ENCODE measurements around the gene COASY.

Gene COASY

DNA sequence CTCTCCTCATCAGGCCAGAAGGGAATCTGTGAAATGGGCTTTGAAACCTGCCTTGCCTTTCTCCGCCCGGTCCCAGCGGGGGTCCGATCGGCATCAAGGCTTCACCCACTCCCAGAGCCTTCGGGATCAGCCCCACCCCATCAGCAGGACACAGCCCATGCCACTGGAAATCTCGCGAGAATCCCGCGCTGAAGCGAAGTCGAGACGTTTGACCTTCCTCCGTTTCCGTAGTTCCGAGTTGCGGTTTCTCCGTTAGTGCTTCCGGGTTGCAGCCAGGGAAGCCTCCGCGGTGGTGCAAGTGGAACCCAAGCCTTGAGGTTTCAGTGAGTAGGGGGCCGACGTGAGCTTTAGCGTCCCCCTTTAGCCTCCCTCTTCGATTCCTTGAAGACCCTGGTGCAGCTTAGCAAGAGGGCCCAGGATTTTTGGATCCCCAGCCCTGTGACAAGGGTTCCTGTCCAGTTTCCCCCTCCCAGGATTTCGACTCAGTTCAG is at the start of gene COASY:
TSS of gene COASY (plus strand) at position 252 of the 491 bp plus-strand sequence. CDS start 475 bp downstream, outside the sequence.
- Mint-ChIP-seq H3K27me3 (no peaks in the 10 kb centered on the region), H3K4me1 (peaks cover 29 to 50% of the 10 kb centered on the region in 2 donors), H3K9me3 (peaks cover 0 to 1% of the 10 kb centered on the region in 2 donors), H3K36me3 (peaks cover 27 to 37% of the 10 kb centered on the region in 2 donors), H3K27ac (peak within 1 kb of the TSS; percentile 95), H3K4me3 (peak within 1 kb of the TSS; percentile 92 to 99)
- ATAC-seq (replicated peaks) (peak; percentile 78 to 81), DNase-seq (peak; percentile 91)

DNA sequence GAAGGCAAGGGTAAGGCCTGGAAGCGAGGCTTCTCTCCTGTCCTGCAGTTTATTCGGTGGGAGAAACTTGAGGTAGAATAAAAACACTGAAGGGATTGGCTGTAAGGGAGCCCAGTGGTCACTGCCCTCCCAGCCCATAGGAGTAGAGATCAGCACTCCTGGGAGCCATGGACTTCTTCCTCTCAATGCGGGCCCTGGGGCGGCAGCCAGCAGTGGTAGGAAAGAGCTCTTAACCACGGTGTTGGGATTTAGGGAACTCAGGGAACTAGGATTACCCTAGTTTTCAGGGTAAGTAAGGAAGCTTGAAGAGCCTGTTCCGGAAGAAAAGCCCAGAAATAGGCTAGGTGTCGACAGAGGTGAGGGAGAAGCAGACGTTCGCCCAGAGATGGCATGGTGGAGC is 49.7 kb upstream of the COASY start:
- Mint-ChIP-seq H3K4me1 (peaks cover 49 to 57% of the 10 kb centered on the region in 2 donors), H3K27ac (peak overlapping the region; percentile 91), H3K4me3 (peak overlapping the region; percentile 51 to 53), H3K36me3 (peaks cover 62 to 80% of the 10 kb centered on the region in 2 donors), H3K9me3 (no peaks in the 10 kb centered on the region), H3K27me3 (no peaks in the 10 kb centered on the region)
- no peak for DNase-seq
- ATAC-seq (replicated peaks) = no peak

DNA sequence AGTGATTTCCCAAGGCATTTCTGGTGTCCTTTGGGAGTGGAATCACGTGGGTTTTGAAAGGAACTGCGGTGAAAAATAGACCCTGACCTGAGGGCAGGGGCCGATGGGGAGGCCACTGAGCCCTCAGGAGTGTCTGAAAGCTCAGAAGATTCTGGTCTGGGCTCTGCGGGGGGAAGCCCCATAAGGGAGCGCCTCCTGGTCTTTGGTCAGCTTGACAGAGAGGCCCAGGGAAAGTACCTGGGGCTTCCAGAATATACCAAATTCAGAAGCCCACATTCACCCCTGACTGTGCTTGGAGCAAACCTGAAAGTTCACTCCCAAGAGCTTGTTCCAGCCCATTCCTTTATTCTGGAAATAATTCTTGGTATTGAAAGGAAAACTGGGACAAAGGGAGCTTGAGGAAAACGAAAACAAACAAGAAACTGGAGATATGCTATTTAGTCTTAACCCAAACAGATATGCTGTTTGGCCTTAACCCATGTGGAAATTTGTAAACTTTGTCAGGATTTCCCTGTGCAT is 49.2 kb upstream of the COASY start:
- H3K27me3 Mint-ChIP-seq = no peaks in the 10 kb centered on the region
- peaks cover 49 to 61% of the 10 kb centered on the region in 2 donors for H3K4me1 Mint-ChIP-seq
- DNase-seq (no peak), ATAC-seq (replicated peaks) (peak; percentile 75 to 83)
- peaks cover 62 to 80% of the 10 kb centered on the region in 2 donors for H3K36me3 Mint-ChIP-seq
- no peaks in the 10 kb centered on the region for H3K9me3 Mint-ChIP-seq
- peak overlapping the region; percentile 91 for H3K27ac Mint-ChIP-seq
- H3K4me3 Mint-ChIP-seq = no peak overlapping the region

DNA sequence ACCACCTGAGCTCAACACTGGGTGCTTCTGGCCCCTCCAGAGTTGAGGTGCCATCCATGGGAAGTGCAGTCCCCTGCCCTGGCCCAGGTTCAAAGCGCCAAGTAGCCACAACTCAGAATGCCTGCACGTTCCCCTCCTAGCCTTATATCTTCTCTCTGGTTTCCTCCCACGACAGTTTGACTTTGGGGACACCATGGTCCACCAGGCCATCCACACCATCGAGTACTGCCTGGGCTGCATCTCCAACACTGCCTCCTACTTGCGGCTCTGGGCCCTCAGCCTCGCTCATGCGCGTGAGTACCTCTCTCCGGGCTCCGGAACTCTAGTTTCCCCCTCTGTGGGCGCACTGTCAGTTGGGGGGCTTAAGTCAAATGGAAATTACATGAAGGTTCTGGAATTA is 48.3 kb upstream of the COASY start:
- Mint-ChIP-seq H3K27me3 (no peaks in the 10 kb centered on the region), H3K9me3 (no peaks in the 10 kb centered on the region), H3K36me3 (peaks cover 57 to 78% of the 10 kb centered on the region in 2 donors), H3K27ac (no peak overlapping the region), H3K4me3 (no peak overlapping the region), H3K4me1 (peaks cover 47 to 61% of the 10 kb centered on the region in 2 donors)
- DNase-seq = no peak
- no peak for ATAC-seq (replicated peaks)

DNA sequence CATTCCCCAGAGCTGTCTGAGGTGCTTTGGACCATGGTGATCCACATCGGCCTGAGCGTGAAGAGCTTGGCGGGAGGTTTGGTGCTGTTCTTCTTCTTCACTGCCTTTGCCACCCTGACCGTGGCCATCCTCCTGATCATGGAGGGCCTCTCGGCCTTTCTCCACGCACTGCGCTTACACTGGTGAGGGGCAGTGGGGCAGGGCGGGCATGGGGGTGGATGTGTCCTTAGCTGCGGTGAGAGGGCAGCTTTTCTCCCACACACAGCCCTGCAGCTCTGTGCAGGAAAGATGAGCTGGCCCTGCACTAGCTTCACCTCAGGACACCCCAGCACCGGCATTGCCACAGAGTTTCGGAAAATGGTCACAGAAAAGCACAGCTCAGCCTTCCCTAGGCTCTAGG is 47.7 kb upstream of the COASY start:
- peaks cover 55 to 76% of the 10 kb centered on the region in 2 donors for H3K36me3 Mint-ChIP-seq

DNA sequence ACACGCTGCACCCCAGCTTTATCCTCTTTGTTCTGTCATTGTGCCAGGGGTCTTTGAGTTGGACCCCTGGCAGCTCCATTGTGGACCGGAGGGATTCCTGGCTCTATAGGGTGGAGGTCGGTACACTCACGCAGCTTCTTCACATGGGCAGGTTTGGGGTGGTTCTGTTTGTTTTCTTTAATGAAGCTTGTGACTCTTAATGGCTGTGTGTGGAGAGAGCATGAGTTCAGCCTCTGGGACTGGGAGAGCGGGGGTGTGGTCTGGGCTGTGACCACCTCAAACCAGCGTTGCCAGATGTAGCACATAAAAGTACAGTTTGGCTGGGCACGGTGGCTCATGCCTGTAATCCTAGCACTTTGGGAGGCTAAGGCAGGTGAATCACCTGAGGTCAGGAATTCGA is 47.1 kb upstream of the COASY start:
- peak overlapping the region; percentile 2 for H3K27ac Mint-ChIP-seq
- no peaks in the 10 kb centered on the region for H3K9me3 Mint-ChIP-seq
- H3K27me3 Mint-ChIP-seq = no peaks in the 10 kb centered on the region
- peaks cover 37 to 53% of the 10 kb centered on the region in 2 donors for H3K4me1 Mint-ChIP-seq
- ATAC-seq (replicated peaks) (no peak), DNase-seq (no peak)
- peaks cover 55 to 74% of the 10 kb centered on the region in 2 donors for H3K36me3 Mint-ChIP-seq
- H3K4me3 Mint-ChIP-seq = no peak overlapping the region

More for the DNA sequence above, 47.7 kb upstream of the COASY start:
- DNase-seq = no peak
- Mint-ChIP-seq H3K27ac (no peak overlapping the region), H3K4me3 (no peak overlapping the region), H3K4me1 (peaks cover 42 to 59% of the 10 kb centered on the region in 2 donors), H3K9me3 (no peaks in the 10 kb centered on the region), H3K27me3 (no peaks in the 10 kb centered on the region)
- ATAC-seq (replicated peaks) = no peak

DNA sequence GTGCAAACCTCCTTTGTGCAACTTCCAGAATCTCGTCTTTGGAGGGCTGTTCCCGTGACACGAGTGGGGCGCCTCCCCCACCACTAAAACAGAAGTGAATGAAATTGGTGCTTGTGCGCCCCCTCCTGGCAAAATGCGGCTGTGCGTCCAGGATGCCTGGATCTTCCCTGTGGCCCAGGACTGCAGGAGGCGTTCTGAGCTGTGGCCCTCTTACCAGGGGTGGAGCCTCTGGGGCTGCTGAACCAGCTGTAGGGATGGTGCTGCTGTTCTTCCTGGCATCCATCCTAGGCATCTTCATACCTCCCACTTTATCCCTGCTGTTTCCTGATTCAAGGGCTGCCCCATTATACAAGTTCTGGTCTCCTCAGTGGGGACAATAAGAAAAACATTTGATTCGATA is 44.4 kb upstream of the COASY start:
- DNase-seq (peak; percentile 62), ATAC-seq (replicated peaks) (peak; percentile 76 to 81)
- Mint-ChIP-seq H3K27ac (no peak overlapping the region), H3K4me1 (peaks cover 16 to 37% of the 10 kb centered on the region in 2 donors), H3K4me3 (no peak overlapping the region), H3K36me3 (peaks cover 56 to 73% of the 10 kb centered on the region in 2 donors), H3K27me3 (no peaks in the 10 kb centered on the region), H3K9me3 (no peaks in the 10 kb centered on the region)

DNA sequence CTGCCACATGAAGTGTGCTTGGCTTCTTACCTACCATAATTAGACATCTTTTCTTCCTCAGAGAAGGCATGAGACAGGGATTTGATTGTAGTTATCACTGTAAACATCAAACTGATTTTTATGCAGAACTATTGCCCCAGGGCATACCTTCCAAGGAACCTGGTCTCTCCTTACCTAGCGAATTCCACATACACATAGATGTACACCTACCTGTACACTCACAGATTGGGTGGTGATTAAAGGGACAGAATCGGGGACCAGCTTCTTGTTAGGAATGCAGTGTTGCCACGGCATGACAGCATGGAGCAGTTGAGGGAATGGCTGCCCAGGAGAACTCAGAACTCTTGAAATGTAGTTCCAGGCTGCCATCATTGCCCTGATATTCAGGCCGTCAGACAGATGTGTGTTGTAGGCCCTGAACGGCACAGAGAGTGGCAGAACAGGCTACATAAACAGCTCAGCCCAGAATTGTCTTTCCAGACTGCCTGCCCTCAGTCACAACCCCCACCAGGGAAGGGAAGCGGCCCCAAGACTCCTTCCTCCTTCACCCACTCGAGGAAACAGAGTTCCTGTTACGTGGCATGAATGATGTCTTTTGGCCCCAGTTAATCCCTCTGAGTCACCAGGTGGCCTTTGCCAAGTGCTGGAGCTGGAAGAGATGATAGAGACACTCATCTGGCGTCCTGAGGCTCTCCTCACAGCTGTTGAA is 43.7 kb upstream of the COASY start:
- no peaks in the 10 kb centered on the region for H3K9me3 Mint-ChIP-seq
- peaks cover 57 to 76% of the 10 kb centered on the region in 2 donors for H3K36me3 Mint-ChIP-seq
- DNase-seq (no peak), ATAC-seq (replicated peaks) (no peak)
- peak overlapping the region; percentile 20 for H3K27ac Mint-ChIP-seq
- H3K4me3 Mint-ChIP-seq = no peak overlapping the region
- H3K27me3 Mint-ChIP-seq = no peaks in the 10 kb centered on the region
- H3K4me1 Mint-ChIP-seq = peaks cover 10 to 31% of the 10 kb centered on the region in 2 donors

DNA sequence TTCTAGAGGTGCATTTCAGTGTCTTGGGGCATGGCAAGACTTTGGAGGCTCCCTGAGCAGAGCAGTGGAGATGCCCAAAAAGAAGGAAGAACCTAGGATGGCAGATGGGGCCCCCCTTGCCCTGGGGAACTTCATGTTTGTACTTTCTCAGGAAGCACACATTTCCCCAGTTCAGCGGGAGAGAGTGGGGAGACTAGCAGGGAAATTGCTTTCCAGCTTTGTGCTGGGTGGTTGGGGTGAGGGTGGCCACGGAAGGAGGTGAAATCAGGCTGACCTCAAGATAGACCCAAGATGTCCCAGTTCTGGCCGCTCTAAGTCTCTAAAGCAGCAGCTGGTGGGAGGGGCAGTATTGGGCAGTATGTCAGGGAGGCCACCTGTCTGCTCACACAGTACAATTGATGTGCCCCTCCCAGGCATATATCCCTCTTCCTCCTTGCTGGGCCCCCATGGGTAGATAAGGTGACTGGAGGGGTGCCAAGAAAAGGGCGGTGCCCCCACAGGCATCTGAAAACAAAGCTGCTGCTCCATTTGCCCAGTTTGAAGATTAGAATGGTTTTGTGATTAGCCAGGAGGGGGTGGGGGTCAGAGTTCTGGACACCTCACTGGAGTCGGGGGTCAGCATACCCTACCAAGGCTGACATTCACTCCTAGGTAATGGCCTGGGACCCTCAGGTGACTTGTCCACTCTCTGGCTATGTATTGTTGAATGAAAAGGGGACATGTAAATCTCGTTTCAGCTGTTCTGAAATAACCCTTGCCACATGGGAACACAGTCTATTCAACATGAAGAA is 43.0 kb upstream of the COASY start:
- Mint-ChIP-seq H3K27ac (peak overlapping the region; percentile 20), H3K4me1 (peaks cover 5 to 29% of the 10 kb centered on the region in 2 donors), H3K27me3 (no peaks in the 10 kb centered on the region), H3K36me3 (peaks cover 55 to 73% of the 10 kb centered on the region in 2 donors), H3K9me3 (no peaks in the 10 kb centered on the region), H3K4me3 (no peak overlapping the region)
- ATAC-seq (replicated peaks) (no peak), DNase-seq (no peak)

DNA sequence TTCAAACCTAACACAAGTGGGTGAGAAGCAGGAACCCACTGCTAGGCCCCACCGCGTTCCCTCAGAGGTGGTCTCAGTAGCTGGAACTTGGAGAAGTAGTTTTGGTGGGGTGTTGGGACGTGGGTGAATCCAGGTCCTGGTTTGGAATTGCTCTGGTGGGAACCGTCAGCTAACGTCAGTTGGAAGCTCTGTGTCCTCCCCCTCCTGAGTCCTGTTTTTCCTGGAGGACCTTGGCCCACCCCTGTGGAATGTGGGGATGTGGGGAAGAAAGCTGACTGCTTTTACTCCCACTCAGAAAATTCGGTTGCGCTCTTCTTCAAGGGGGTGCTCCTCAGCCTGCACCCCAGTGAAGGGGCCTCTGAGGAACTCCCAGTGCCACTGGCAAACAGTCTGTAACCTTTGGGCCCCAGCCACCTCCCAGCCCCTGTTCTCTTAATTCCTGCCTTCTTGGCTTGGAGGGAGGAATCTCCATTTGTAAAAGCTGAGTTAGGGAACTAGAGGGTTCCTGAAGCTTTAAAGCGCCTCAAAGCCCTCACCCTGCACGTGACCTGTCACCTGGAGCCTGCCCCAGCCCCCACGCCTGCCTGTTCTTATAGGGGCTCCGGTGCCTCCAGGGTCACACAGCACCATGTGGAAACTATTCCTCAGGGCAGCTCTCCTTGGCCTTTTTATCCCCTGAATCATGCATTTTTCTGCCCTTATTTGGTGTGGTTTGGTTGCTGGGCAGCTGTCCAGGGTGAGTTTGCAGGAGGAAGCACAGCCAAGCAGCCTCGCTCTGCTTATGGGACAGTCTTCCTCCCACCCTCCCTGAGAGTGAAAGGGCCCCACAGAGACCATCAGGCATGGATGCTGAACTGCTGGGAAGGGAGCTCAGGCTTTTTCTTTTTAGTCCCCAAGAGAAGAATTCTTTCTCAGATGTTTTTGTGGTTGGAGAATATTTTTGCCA is 42.1 kb upstream of the COASY start:
- H3K27ac Mint-ChIP-seq = peak overlapping the region; percentile 77
- H3K36me3 Mint-ChIP-seq = peaks cover 54 to 69% of the 10 kb centered on the region in 2 donors
- no peaks in the 10 kb centered on the region for H3K27me3 Mint-ChIP-seq
- no peak overlapping the region for H3K4me3 Mint-ChIP-seq
- H3K4me1 Mint-ChIP-seq = peaks cover 5 to 29% of the 10 kb centered on the region in 2 donors
- ATAC-seq (replicated peaks) (no peak), DNase-seq (no peak)
- no peaks in the 10 kb centered on the region for H3K9me3 Mint-ChIP-seq

DNA sequence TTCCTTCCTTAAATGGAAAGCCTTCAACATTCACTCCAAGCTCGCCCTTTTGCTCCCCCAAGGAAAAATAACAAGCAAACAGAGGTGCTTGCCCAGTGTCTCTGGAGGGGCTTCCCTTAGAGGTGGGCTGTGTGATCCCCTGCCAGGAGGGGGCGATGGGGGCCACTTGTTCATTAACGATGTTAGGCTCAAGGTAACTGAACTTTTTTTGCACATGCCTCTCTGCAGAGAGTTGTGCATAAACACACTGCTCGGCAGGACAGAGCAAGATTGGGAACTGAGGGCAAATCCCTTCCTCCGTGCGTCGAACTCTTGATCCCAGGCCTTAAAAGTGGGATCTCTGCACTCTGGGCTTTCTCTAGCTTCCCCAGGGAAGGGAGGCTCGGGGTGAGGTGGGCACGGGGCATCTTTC is 41.4 kb upstream of the COASY start:
- H3K4me3 Mint-ChIP-seq = no peak overlapping the region
- ATAC-seq (replicated peaks) = no peak
- H3K27ac Mint-ChIP-seq = peak overlapping the region; percentile 63

DNA sequence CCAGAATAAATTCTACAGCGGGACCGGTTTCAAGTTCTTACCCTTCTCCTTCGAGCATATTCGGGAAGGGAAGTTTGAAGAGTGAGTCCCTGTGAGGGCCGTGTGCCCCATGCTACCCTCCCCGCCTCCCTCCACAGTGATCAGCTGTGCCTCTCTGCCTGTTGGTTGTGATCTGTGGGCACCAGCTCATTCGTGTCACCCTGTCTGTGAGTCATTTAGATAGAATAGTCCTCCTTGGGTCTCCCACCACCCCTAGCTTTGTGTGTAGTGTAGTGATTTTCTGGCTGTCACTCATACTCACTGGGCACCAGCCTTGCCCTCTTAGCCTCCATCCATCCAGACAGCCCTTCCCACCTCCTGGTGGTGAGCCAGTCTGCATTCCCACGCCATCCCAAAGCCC is 40.9 kb upstream of the COASY start:
- Mint-ChIP-seq H3K9me3 (no peaks in the 10 kb centered on the region), H3K36me3 (peaks cover 54 to 63% of the 10 kb centered on the region in 2 donors), H3K4me3 (no peak overlapping the region), H3K4me1 (peaks cover 5 to 29% of the 10 kb centered on the region in 2 donors), H3K27me3 (no peaks in the 10 kb centered on the region), H3K27ac (peak overlapping the region; percentile 80)
- no peak for ATAC-seq (replicated peaks)
- DNase-seq = no peak

More for the DNA sequence above, 41.4 kb upstream of the COASY start:
- Mint-ChIP-seq H3K36me3 (peaks cover 54 to 67% of the 10 kb centered on the region in 2 donors), H3K4me1 (peaks cover 5 to 29% of the 10 kb centered on the region in 2 donors), H3K27me3 (no peaks in the 10 kb centered on the region), H3K9me3 (no peaks in the 10 kb centered on the region)
- no peak for DNase-seq

DNA sequence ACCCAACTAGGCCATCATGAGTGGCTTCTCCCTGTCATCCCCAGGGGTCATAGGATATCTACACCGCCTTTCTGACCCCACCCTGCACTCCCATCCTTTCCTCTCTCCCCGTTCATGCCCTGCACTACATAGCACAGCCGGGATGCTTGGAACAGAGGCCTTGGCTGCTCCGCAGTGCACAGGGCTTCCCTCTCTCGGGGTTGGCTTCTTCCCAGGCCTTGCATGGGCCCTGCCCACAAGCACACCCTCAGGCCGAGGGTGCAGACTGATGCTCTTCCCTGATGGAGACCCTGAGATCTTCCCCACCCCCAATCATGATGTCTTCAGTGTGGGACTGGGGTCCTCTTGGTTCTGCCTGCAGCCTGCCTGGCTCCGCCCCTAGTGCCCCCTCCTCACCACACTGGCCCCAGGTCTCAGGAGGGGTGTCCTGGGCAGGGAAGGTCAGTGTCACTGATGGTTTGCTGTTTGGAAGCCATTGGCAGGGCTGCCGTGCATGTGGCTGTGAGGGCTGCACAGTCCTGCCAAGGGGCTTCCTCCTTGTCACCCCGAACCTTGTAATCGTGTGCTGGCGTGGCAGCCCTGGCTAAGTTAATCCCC is 40.2 kb upstream of the COASY start:
- Mint-ChIP-seq H3K36me3 (peaks cover 48 to 57% of the 10 kb centered on the region in 2 donors), H3K4me1 (peaks cover 5 to 23% of the 10 kb centered on the region in 2 donors), H3K27me3 (no peaks in the 10 kb centered on the region), H3K4me3 (no peak overlapping the region), H3K9me3 (no peaks in the 10 kb centered on the region), H3K27ac (peak overlapping the region; percentile 22)
- no peak for DNase-seq
- ATAC-seq (replicated peaks) = no peak

All from stimulated activated naive B cell treated with anti-CD40 and anti-IgM and Interleukin-4, amounts not matched to agents 10 μg/mL and 1 μg/mL and 100 μg/mL, for 72 hours (primary cell).